ENCODE results near the gene TSSK1B. TPM values are rescaled to one million over a fixed set of nuclear protein-coding genes. Genes with fewer than 3 reads are reported as not detected.
"Not testable (repeated sequence)": the region's sequence is repeated elsewhere in the genome, so short reads cannot be mapped to it uniquely, and the experiment has no call there.

Gene TSSK1B
- not detected in 2 replicates for total RNA-seq (2014; rRNA removed; shearing (Covaris generic))

- DNase-seq (ENCODE audit: low spot score): no peak
Observed at GRCh38 chr5:113434889-113435288, at the start of gene TSSK1B. TSS of gene TSSK1B (minus strand) at chr5:113434989. CDS start at chr5:113434839, 150 bp downstream.

- no peak for DNase-seq (ENCODE audit: low spot score)
Observed at GRCh38 chr5:113480243-113480642, 45.5 kb upstream of the TSSK1B start.

- DNase-seq (ENCODE audit: low spot score): no peak
Observed at GRCh38 chr5:113478691-113479090, 43.9 kb upstream of the TSSK1B start.

GRCh38 chr5:113474100-113474728, 39.4 kb upstream of the TSSK1B start:
- no peak for DNase-seq (ENCODE audit: low spot score)

GRCh38 chr5:113463032-113463431, 28.2 kb upstream of the TSSK1B start:
- no peak for DNase-seq (ENCODE audit: low spot score)

GRCh38 chr5:113457106-113457505, 22.3 kb upstream of the TSSK1B start:
- DNase-seq (ENCODE audit: low spot score): not testable (repeated sequence)

- no peak for DNase-seq (ENCODE audit: low spot score)
Observed at GRCh38 chr5:113452941-113453340, 18.2 kb upstream of the TSSK1B start.

GRCh38 chr5:113451797-113452196, 17.0 kb upstream of the TSSK1B start:
- DNase-seq (ENCODE audit: low spot score): no peak

GRCh38 chr5:113450929-113451328, 16.1 kb upstream of the TSSK1B start:
- DNase-seq (ENCODE audit: low spot score): peak; percentile 6

- no peak for DNase-seq (ENCODE audit: low spot score)
Observed at GRCh38 chr5:113450462-113450861, 15.7 kb upstream of the TSSK1B start.

GRCh38 chr5:113448252-113448651, 13.5 kb upstream of the TSSK1B start:
- DNase-seq (ENCODE audit: low spot score): no peak

- peak; percentile 25 for DNase-seq (ENCODE audit: low spot score)
Observed at GRCh38 chr5:113447498-113448050, 12.8 kb upstream of the TSSK1B start.

- no peak for DNase-seq (ENCODE audit: low spot score)
Observed at GRCh38 chr5:113446358-113446927, 11.7 kb upstream of the TSSK1B start.

- no peak for DNase-seq (ENCODE audit: low spot score)
Observed at GRCh38 chr5:113437111-113437510, 2.3 kb upstream of the TSSK1B start.

- DNase-seq (ENCODE audit: low spot score): no peak
Observed at GRCh38 chr5:113435575-113435974, 786 bp upstream of the TSSK1B start.

GRCh38 chr5:113433862-113434612, 752 bp downstream of the TSSK1B start:
- DNase-seq (ENCODE audit: low spot score): no peak

- no peak for DNase-seq (ENCODE audit: low spot score)
Observed at GRCh38 chr5:113433071-113433470, 1.7 kb downstream of the TSSK1B start.

GRCh38 chr5:113427871-113428574, 6.8 kb downstream of the TSSK1B start:
- no peak for DNase-seq (ENCODE audit: low spot score)

GRCh38 chr5:113425909-113426308, 8.9 kb downstream of the TSSK1B start:
- no peak for DNase-seq (ENCODE audit: low spot score)

- no peak for DNase-seq (ENCODE audit: low spot score)
Observed at GRCh38 chr5:113421693-113422092, 13.1 kb downstream of the TSSK1B start.

- no peak for DNase-seq (ENCODE audit: low spot score)
Observed at GRCh38 chr5:113405530-113405929, 29.3 kb downstream of the TSSK1B start.

- DNase-seq (ENCODE audit: low spot score): no peak
Observed at GRCh38 chr5:113404269-113404668, 30.5 kb downstream of the TSSK1B start.

All from HT-29 (cell line).